HG02973 (cell line): ENCODE results near the gene GRIK3.
"Not testable (repeated sequence)": the region's sequence is repeated elsewhere in the genome, so short reads cannot be mapped to it uniquely, and the experiment has no call there.

Experiments used
- ATAC-seq: cut with Tn5 transposase; IDR thresholded peaks from one replicate; pipeline ENCODE4 v1.9.1; 2021; ENCODE audit warnings: moderate library complexity; ENCODE audit not compliant: unreplicated experiment

GRIK3 gene

GRCh38 chr1:36948147-36948546 is 86.2 kb downstream of the GRIK3 start:
- no peak for ATAC-seq

GRCh38 chr1:36947384-36947783 is 86.9 kb downstream of the GRIK3 start:
- ATAC-seq: no peak

DNA sequence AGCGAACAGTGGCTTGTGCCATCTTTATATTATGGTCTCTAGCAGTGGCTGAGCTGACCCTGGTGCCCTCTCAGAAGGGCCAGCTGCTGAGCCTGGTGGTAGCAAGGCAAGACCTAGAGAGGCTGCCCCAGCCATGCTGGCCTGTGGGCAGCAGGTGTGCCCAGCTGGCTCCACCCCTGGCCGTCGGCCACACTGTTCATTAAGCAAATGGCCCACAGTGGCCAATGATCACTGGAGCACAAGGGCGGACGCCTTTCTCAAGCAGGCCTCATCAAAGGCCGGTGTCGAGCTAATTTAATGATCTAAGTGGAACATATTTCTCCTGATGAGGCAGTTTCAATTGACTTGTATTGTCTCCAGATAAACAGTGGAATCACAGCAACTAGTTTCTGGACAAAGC is 89.4 kb downstream of the GRIK3 start:
- no peak for ATAC-seq

DNA sequence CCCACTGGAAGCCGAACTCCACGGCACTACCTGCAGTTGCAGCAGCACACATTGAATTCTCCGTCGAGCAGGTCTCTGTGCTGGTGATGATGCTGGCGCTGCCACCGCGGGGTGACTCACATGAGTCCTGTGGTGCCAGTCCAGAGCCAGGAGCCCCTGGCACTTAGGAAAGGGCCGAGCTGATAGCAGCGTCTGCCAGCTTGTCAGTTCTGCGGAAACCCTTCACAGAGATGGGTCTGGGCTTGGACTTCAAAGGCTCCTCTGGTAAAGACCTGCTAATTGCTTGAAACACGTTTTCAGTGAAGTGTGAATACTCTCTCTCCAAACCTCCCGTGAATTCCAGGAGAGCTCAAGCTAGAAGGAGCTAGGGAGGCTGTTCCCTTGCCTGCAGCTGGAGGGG is 92.2 kb downstream of the GRIK3 start:
- ATAC-seq: no peak

- no peak for ATAC-seq
Observed at GRCh38 chr1:36941316-36941978, 92.9 kb downstream of the GRIK3 start.

GRCh38 chr1:36938819-36939218 is 95.5 kb downstream of the GRIK3 start:
- no peak for ATAC-seq

- ATAC-seq: no peak
Observed at GRCh38 chr1:36937371-36937770, 96.9 kb downstream of the GRIK3 start.

DNA sequence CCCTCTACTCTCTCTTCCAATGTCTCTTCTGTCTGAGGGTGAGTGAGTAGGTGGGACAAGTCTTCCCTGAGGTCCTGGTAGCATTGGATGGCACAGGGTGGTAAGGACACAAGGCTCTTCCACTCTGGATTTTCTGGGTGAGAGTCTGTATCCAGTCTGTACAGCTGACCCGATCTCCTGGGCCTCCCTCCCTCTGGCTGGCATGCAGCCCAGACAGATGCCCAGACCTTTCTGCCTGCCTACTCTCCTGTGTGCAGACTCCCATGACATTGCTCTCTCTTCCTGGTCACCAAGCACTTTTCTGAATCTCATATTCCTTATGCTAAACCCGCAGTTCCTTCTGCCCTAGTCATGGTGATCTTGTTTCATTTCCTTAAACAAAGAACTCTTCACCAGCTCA is 100.3 kb downstream of the GRIK3 start:
- ATAC-seq: no peak

GRCh38 chr1:36927826-36928225 is 106.5 kb downstream of the GRIK3 start:
- ATAC-seq: no peak

DNA sequence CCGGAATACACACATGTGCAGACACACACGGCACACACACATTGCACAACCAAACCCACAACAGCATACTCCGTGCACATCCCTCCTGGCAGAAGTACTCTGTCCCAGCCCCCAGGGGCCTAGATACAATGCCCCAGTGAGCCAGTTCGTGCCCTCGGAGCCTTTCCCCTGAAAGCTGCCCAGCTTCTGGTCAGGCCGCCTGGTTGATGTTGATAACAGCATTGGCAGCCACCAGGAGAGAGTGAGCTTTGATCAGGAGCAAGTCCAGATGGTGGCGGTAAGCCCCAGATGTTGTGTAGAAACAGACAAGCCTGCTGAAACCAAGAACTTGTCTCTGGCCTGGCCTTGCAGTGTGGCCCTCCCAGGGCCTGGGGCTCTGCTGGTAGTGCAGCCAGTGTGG is 109.1 kb downstream of the GRIK3 start:
- no peak for ATAC-seq

DNA sequence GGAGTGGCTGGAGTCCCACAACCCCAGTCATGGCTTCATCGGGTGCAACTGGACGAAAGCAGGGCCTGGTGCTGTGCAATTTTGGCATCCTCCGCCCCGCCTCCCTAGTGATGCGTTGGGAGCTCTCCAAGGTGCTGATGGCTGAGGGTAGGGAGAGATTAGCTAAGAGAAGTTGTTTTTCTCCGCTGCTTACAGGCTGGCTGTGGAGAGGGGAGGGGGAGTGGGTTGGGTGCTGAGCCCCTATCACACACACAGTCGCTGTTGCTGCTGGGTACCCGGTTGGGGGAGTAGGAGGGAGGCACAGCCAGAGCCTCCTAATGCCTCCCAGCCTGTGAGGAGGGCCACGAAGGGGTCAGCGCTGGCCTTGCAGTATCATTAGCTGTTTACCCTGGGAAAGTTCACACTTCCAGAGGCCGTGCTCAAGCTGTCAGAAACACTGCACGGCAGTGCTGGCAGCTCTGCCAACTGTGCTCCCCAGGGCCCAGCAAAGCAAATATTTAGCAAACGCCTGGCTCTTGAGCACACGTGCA is 110.0 kb downstream of the GRIK3 start:
- ATAC-seq: no peak

GRCh38 chr1:36922593-36923426 is 111.5 kb downstream of the GRIK3 start:
- ATAC-seq: no peak

- no peak for ATAC-seq
Observed at GRCh38 chr1:36922071-36922470, 112.2 kb downstream of the GRIK3 start.

GRCh38 chr1:36920801-36921405 is 113.4 kb downstream of the GRIK3 start:
- no peak for ATAC-seq

DNA sequence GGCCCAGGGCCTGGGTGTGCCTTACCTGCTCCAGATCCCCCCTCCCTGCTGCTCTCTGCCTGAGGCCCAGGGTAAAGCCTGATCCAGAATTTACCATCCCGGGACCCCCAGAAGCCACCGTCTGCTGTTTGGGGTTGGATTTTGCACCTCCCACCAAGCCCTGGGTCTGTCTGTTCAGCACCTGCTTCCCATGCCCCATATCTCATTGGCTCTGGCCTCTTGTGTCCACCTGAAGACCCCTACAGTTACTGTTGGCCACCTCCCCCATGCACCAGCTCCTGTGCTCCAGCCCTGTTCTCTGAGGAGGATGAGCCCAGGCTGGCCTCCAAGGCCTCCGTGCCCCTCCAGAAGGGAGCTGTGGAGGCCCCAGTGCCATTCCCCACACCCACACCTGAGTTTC is 113.9 kb downstream of the GRIK3 start:
- ATAC-seq: no peak

DNA sequence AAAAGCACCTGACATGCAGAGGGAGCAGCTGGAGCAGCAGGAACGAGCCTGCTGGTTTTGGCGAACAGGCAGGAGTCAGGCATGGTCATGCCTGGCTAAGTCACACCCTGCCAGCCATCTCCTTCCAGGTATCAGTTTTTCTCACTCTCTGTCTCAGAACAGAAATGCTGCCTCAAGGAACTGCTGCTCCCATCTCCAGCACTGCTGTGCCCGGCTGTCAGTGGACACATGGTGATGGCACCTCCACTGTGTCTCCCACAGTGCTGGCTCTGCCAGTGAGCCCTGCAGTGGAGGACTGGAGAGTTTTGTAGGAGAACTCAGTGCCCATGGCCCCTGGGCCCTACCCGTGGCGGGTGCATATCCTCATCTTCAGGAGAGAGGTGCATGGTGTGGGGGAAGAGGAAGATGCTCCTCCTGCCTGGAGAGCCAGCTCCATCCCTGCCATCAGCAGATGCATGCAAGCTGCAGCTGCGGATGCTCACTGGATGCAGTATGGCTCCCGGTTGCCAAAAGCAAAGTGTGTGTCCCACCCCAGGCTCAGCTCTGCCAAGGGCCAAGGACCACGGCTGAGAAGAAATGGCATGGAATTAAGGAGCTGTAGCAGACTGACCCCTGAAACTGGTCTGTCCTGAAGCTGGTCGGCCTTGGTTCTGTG is 114.7 kb downstream of the GRIK3 start:
- ATAC-seq: no peak

GRCh38 chr1:36918604-36919003 is 115.7 kb downstream of the GRIK3 start:
- ATAC-seq: no peak

DNA sequence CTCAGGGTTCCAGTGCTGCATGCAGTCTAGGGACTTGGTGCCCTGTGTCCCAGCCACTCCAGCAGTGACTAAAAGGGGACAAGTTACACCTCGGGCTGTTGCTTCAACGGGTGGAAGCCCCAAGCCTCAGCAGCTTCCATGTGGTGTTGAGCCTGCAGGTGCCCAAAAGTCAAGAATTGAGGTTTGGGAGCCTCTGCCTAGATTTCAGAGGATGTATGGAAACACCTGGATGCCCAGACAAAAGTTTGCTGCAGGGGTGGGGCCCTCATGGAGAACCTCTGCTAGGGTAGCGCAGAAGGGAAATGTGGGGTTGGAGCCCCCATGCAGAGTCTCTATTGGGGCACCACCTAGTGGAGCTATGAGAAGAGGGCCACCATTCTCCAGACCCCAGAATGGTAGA is 117.8 kb downstream of the GRIK3 start:
- ATAC-seq: not testable (repeated sequence)

GRCh38 chr1:36913484-36914060 is 120.7 kb downstream of the GRIK3 start:
- no peak for ATAC-seq

DNA sequence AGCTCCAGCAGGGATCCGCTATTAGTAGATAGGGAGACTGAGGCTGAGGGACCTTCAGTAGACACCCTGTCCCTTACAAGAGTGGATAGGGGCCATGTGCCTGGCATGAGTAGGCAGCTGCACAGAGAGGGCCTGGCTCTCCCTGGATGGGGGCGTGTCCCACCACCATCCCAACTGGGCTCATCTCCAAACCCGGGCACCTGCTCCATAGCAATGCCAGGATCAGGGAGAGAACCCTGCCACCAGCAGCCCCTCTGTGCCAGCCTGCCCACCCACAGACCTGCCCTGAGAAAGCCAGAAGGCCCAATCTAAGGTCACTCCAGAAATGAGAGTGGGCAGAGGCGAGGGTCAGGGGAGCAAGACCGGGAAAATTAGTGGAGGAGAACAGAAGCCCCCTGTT is 121.3 kb downstream of the GRIK3 start:
- ATAC-seq: no peak

DNA sequence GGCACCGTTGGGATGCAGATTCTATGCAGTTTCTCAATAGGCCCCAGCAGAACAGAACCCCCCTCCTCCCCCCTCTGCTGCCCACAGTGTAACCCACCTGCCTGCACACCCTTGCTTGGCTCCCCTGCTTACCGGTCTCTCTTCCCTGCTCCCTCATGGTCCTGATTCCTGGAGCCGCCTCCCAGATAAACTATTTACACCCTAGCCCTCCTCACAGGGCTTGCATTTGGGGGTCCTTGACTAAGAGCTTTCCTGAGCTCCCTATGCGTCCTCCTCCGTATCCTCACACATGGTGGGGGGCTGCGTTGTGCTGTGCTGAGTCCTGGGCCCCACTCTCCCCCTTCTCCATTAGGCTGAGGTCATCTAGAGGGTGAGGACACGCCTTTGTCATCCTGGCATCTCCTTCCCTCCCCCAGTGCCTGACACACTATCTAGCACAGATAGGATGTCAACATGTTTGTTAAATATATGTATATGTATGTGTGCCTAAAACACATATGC is 121.9 kb downstream of the GRIK3 start:
- no peak for ATAC-seq
